ENCODE measurements around the gene ZFP42. TPM values are rescaled to one million over a fixed set of nuclear protein-coding genes. Genes with fewer than 3 reads are reported as not detected.

ZFP42 gene
- total and polyA plus RNA-seq, 2 of the 8 experiments (the other 6 are each of a cell fraction or from before 2014, with no cell fraction given): 69.4 to 188 TPM

DNA sequence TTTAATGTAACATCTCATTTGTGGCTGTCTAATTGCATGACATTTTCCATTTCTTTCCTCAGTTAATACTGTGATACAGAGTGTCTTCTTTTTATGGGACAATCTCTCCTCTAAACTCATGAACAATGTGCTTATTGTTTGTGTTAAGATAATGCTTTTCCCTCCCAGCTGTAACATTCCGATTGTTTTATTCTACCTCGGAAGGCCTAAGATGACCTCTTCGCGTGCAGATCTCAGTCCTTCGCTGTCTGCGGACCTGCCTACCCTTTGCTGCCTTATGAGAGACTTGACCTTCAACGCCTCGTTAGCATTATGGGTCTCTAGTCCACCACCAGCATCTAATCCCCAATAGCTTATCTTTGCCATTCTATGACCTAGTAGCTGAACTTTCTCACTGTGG is 29.8 kb upstream of the ZFP42 start:
- ChIA-PET CTCF (ENCODE audit: partially characterized antibody) (interaction anchor here (0.6 to 1.1 kb wide), 5 partner anchors 10 to 953 kb away, joined by 3 read pairs; no protein-coding TSS in a partner anchor), POLR2A (ENCODE audit: partially characterized antibody) (no interaction called here)
- 96% methylated on average over 8 of the region's 8 CpGs; no CpG with 5 or more reads in 1 of the 2 experiments for WGBS, 2 experiments (ENCODE audit: extremely low coverage in 1 of 2, insufficient coverage in 1 of 2, insufficient read length in 1 of 2, insufficient replicate concordance in 2 of 2, low coverage in 1 of 2, low lambda C conversion rate in 2 of 2, missing lambda C conversion rate in 1 of 2)
- DNase-seq (ENCODE audit: low read depth in 1 of 2, low spot score in 2 of 2) (no peak), FAIRE-seq (no peak)
- no peaks in the 10 kb centered on the region for H3K36me3 ChIP-seq (ENCODE audit: control insufficient read depth in 2 of 4, insufficient read depth in 4 of 4, low read length in 3 of 4)
- H2BK12ac ChIP-seq (ENCODE audit: low read depth, low read length): no peak overlapping the region
- H4K91ac ChIP-seq (replicated peaks; ENCODE audit: insufficient read length, low read length): no peak overlapping the region
- H3K27me3 ChIP-seq (replicated peaks in 1 of 4; ENCODE audit: control insufficient read depth in 3 of 4, extremely low read depth in 1 of 4, insufficient read depth in 3 of 4, low read length in 3 of 4): no peaks in the 10 kb centered on the region
- H3K9me3 ChIP-seq (ENCODE audit: insufficient read depth in 2 of 2, low read depth in 1 of 2, low read length in 1 of 2): no peaks in the 10 kb centered on the region
- H4K5ac ChIP-seq (ENCODE audit: insufficient read length, low read depth, low read length): no peak overlapping the region
- H3K23ac ChIP-seq (ENCODE audit: insufficient read length): no peak overlapping the region
- peak overlapping the region; percentile 9; the same call in 1 of the 2 replicates for H2AFZ ChIP-seq (ENCODE audit: low read length)
- H3K4me2 ChIP-seq (ENCODE audit: insufficient read depth in 1 of 2, low read depth in 2 of 2, low read length in 2 of 2): no peak overlapping the region
- no peak overlapping the region for H3K4me3 ChIP-seq (ENCODE audit: extremely low read depth in 1 of 4, insufficient read depth in 2 of 4, low read depth in 3 of 4, low read length in 4 of 4)
- no peak overlapping the region for H3K56ac ChIP-seq (replicated peaks; ENCODE audit: insufficient read length, low read depth, low read length)
- H3K79me2 ChIP-seq (ENCODE audit: control insufficient read depth in 1 of 2, insufficient read depth in 2 of 2, low read length in 2 of 2): no peaks in the 10 kb centered on the region
- H4K20me1 ChIP-seq (replicated peaks in 1 of 2; ENCODE audit: control insufficient read depth in 1 of 2, insufficient read depth in 2 of 2, low read length in 2 of 2): no peaks in the 10 kb centered on the region
- no peak overlapping the region for H3K9ac ChIP-seq (replicated peaks in 1 of 4; ENCODE audit: extremely low read depth in 1 of 4, low read depth in 3 of 4, low read length in 3 of 4)
- no peak overlapping the region for H3K14ac ChIP-seq (ENCODE audit: insufficient read length)
- H2BK15ac ChIP-seq (ENCODE audit: low read length): no peak overlapping the region
- H3K18ac ChIP-seq (ENCODE audit: extremely low read depth, low read length): no peak overlapping the region
- no peak overlapping the region for H2BK5ac ChIP-seq (ENCODE audit: low read depth, low read length)
- H4K8ac ChIP-seq (ENCODE audit: extremely low read depth, insufficient read depth, low read length): no peak overlapping the region
- H3K4ac ChIP-seq (replicated peaks; ENCODE audit: insufficient read length, low read depth, low read length): no peak overlapping the region
- no peaks in the 10 kb centered on the region for H3K4me1 ChIP-seq (replicated peaks in 1 of 4; ENCODE audit: control insufficient read depth in 3 of 4, insufficient read depth in 4 of 4, low read length in 3 of 4)
- H3K79me1 ChIP-seq (ENCODE audit: low read depth, low read length): no peaks in the 10 kb centered on the region
- no peak overlapping the region for H2AK5ac ChIP-seq (ENCODE audit: low read depth, low read length)
- H2BK20ac ChIP-seq (ENCODE audit: low read length): no peak overlapping the region
- H3K27ac ChIP-seq (ENCODE audit: low read depth, low read length): no peak overlapping the region
- H3K23me2 ChIP-seq (ENCODE audit: low read depth, low read length): no peaks in the 10 kb centered on the region
- H2BK120ac ChIP-seq (replicated peaks; ENCODE audit: low read depth, low read length): no peak overlapping the region
- TF ChIP-seq RAD21 (IDR thresholded peaks at IDR 0.05 in 1 of 2, conservative IDR thresholded peaks at IDR 0.05 in 1 of 2; ENCODE audit: low read depth in 2 of 2, low read length in 2 of 2) (no peak), TEAD4 (IDR thresholded peaks at IDR 0.05; ENCODE audit: low read depth, low read length) (no peak), SP4 (IDR thresholded peaks at IDR 0.05; ENCODE audit: low read length) (no peak), PHF8 (conservative IDR thresholded peaks at IDR 0.05; ENCODE audit: low read depth, low read length) (no peak), CBX8 (IDR thresholded peaks at IDR 0.05; ENCODE audit: borderline replicate concordance, low read depth, low read length) (no peak), SIRT6 (IDR thresholded peaks at IDR 0.05; ENCODE audit: low read length) (no peak)
